OCI-LY7 (cell line): ENCODE data around the gene KCTD5. TPM values are rescaled to one million over a fixed set of nuclear protein-coding genes. Genes with fewer than 3 reads are reported as not detected.

Experiments
- BruUV-seq: library from RNA; stranded (reverse); fragments of 400-500 nt; replicated peaks from 2 replicates; lab custom pipeline; 2021; lab: Mats Ljungman, UMichigan
- CTCF ChIA-PET: fragments of 300-600 bp; sonication (Branson Sonifier 250); formaldehyde crosslinking; loops from one replicate; lab custom pipeline; 2022; ENCODE audit warnings: antibody characterized with exemption; ENCODE audit not compliant: unreplicated experiment; lab: Charles Lee
- POLR2A ChIA-PET: fragments of 300-600 bp; sonication (Branson Sonifier 250); formaldehyde crosslinking; loops from one replicate; lab custom pipeline; 2022; ENCODE audit warnings: antibody characterized with exemption; lab: Charles Lee
- DNase-seq: peaks from one replicate; pipeline ENCODE4 v3.0.0-alpha.2; 2015; ENCODE audit warnings: low spot score
- H2AFZ ChIP-seq: fragments of 200-600 bp; sonication (generic), shearing (Covaris generic); 2 replicates; pipeline ENCODE4 v1.6.1; 2014; ENCODE audit warnings: mild to moderate bottlenecking, antibody characterized with exemption, low read length, moderate library complexity
- H3K27ac ChIP-seq: fragments of 200-600 bp; sonication (generic); 2 replicates; pipeline ENCODE4 v1.5.1; 2014; ENCODE audit warnings: mixed run types, low read depth, mild to moderate bottlenecking, moderate library complexity, low read length, inconsistent platforms; ENCODE audit not compliant: poor library complexity, severe bottlenecking
- H3K36me3 ChIP-seq: fragments of 200-600 bp; sonication (generic); 2 replicates; pipeline ENCODE4 v1.6.1; 2014; ENCODE audit warnings: mild to moderate bottlenecking, antibody characterized with exemption, low read length, moderate library complexity, mixed read lengths; ENCODE audit not compliant: insufficient read depth
- H3K4me1 ChIP-seq: fragments of 200-600 bp; sonication (generic); 2 replicates; pipeline ENCODE4 v1.5.1; 2014; ENCODE audit warnings: mild to moderate bottlenecking, low read length; ENCODE audit not compliant: insufficient read depth, poor library complexity, severe bottlenecking
- H3K4me2 ChIP-seq: fragments of 200-600 bp; sonication (generic); 2 replicates; pipeline ENCODE4 v1.6.1; 2014; ENCODE audit warnings: mild to moderate bottlenecking, low read length
- H3K4me3 ChIP-seq: fragments of 200-600 bp; sonication (generic); 2 replicates; pipeline ENCODE4 v1.5.1; 2014; ENCODE audit warnings: mild to moderate bottlenecking, low read depth, low read length; ENCODE audit not compliant: poor library complexity, severe bottlenecking
- H3K79me2 ChIP-seq: fragments of 200-600 bp; sonication (generic); 2 replicates; pipeline ENCODE4 v1.6.1; 2016; ENCODE audit warnings: low read depth, mild to moderate bottlenecking, low read length, moderate library complexity, mixed read lengths; ENCODE audit not compliant: insufficient read depth
- H3K9me2 ChIP-seq: fragments of 200-600 bp; sonication (generic); 2 replicates; pipeline ENCODE4 v1.6.1; 2016; ENCODE audit warnings: mild to moderate bottlenecking, low read length, mixed read lengths; ENCODE audit not compliant: insufficient read depth
- H3K9me3 ChIP-seq: fragments of 200-600 bp; sonication (generic); 2 replicates; pipeline ENCODE4 v1.6.1; 2014; ENCODE audit warnings: mild to moderate bottlenecking, mixed run types, low read length, mixed read lengths
- H4K20me1 ChIP-seq: fragments of 200-600 bp; sonication (generic); 2 replicates; pipeline ENCODE4 v1.6.1; 2014; ENCODE audit warnings: mild to moderate bottlenecking, antibody characterized with exemption, low read length, moderate library complexity, mixed read lengths; ENCODE audit not compliant: insufficient read depth
- CTCF ChIP-seq: fragments of 200-600 bp; sonication (generic); conservative IDR thresholded peaks from 2 replicates; pipeline ENCODE4 v1.5.1; 2014; ENCODE audit warnings: mild to moderate bottlenecking, antibody characterized with exemption, low read length, moderate library complexity, mixed read lengths
- EZH2phosphoT487 ChIP-seq: fragments of 200-600 bp; sonication (generic); IDR thresholded peaks from 2 replicates; pipeline ENCODE4 v1.6.1; 2018; ENCODE audit warnings: low read depth, borderline replicate concordance, mild to moderate bottlenecking, mixed run types, antibody characterized with exemption, low read length, moderate library complexity, mixed read lengths
- intact Hi-C: fragments of 100-400 bp; cut with micrococcal nuclease; formaldehyde crosslinking; loops from one replicate; pipeline ENCODE4 v1.10.0; 2022; ENCODE audit not compliant: unreplicated experiment
- total RNA-seq, 2 experiments: library from RNA; depleted of rRNA in 1 of 2; stranded (reverse); fragments of >200 nt in 1 of 2; shearing (Covaris generic) in 1 of 2; gene quantifications; 2 replicates each; pipeline ENCODE4 v1.2.3, GENCODE V29; 2014 to 2022

KCTD5 gene
- total RNA-seq, 2 experiments from 2014 or later: 25.8 to 34.6 TPM

DNA sequence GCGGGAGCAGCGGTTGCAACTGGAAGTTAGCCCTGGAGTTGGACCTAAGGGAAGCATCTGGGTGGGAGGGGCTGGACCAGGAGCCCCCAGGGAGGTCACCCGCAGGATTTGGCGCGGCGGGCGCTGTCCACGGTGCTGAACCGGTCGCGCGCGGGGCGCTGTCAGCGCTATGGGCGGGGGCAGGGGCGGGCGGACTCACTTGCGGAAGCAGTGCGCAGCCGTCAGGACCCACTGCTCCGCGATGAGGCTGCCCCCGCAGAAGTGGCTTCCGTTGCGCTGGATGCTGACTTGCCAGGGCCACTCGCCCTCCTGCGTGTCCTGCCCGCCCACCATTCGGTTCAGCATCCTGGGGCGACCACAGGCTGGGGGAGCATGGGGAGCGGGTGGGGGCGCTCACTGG is 33.2 kb downstream of the KCTD5 start:
- no peak overlapping the region for H3K27ac ChIP-seq
- intact Hi-C loops: no loop called here
- no peaks in the 10 kb centered on the region for H3K36me3 ChIP-seq
- H3K9me2 ChIP-seq: no peaks in the 10 kb centered on the region
- H3K9me3 ChIP-seq: no peaks in the 10 kb centered on the region
- no peak overlapping the region for H2AFZ ChIP-seq
- H3K4me1 ChIP-seq: no peaks in the 10 kb centered on the region
- no peak overlapping the region for H3K4me2 ChIP-seq
- CTCF ChIA-PET: no interaction called here
- TF ChIP-seq CTCF (no peak), EZH2phosphoT487 (no peak)
- BruUV-seq: no TSS peak
- no peaks in the 10 kb centered on the region for H3K79me2 ChIP-seq
- DNase-seq: peak; percentile 29
- H3K4me3 ChIP-seq: no peak overlapping the region
- no peaks in the 10 kb centered on the region for H4K20me1 ChIP-seq
- POLR2A ChIA-PET: no interaction called here

DNA sequence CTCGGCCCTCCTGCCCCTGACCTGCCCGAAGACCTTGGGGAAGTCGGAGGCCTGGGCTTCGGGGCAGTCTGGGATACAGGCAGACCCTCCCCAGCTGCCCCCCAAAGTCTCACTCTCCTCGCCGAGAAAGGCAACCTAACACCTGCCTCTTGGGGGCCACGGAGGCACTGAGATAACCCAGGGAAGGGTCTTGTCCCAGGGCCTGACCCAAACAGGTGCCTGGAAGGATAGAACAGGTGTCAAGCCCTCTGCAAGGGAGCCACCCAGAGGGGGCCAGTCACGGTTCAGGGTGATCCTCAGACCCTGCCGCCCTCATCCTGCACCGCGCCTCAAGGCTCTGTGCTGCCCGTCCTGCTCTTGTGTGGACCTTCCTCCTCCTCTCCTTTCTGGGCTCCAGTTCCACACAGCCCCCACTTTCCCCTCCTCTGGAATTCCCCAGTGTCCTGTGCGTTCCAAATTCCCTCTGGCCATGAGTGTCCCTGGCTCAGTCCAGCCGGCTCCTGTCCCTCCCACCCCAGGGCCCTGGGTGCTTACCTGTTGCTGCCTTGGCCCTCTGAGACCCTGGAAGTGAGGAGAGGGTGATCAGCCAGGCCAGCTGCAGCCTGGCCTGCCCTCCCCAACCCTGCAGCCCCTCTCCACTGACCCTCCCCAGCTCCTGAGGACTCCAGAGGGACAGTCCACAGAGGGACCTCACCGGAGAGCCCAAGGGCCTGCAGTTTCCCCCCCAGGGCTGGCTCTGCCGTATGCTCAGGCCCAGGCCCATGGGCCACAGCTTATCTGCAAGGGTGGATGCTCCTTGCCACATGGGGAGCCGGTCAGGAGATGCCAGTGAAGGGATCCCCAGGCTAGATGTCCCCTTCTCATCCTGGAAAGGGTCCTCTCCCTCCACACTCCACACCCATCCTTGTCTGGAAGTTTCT is 33.9 kb downstream of the KCTD5 start:
- Histone ChIP-seq H3K4me1 (no peaks in the 10 kb centered on the region), H2AFZ (no peak overlapping the region), H3K4me3 (no peak overlapping the region), H3K9me3 (no peaks in the 10 kb centered on the region), H3K79me2 (no peaks in the 10 kb centered on the region), H3K27ac (no peak overlapping the region), H3K36me3 (no peaks in the 10 kb centered on the region), H3K9me2 (no peaks in the 10 kb centered on the region), H3K4me2 (no peak overlapping the region), H4K20me1 (no peaks in the 10 kb centered on the region)
- intact Hi-C loops: no loop called here
- CTCF ChIA-PET: no interaction called here
- no peak for DNase-seq
- BruUV-seq: no TSS peak
- TF ChIP-seq CTCF: no peak
- TF ChIP-seq EZH2phosphoT487: no peak
- POLR2A ChIA-PET: no interaction called here

DNA sequence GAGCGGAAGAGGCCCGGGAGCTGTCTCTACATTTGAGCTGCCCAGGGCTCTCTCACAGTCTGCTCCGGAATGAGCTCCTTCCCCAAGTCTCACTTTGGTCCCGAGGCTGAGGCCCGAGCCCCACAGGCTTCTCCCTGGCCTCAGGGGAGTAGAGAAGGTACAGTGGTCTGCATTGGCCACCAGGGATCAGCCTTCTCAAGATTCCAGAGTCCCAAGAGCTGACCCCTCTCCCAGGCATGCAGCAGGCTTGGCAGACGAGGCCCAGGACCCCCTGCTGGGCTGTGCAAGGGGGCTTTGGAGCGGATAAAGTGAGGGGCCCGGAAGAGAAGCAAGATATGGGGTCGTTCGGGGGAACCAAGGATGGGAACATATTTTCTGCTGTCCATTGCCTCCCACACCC is 34.6 kb downstream of the KCTD5 start:
- BruUV-seq: no TSS peak
- no peaks in the 10 kb centered on the region for H4K20me1 ChIP-seq
- POLR2A ChIA-PET: no interaction called here
- no peaks in the 10 kb centered on the region for H3K79me2 ChIP-seq
- no peaks in the 10 kb centered on the region for H3K9me2 ChIP-seq
- no peak overlapping the region for H2AFZ ChIP-seq
- H3K4me2 ChIP-seq: no peak overlapping the region
- H3K27ac ChIP-seq: no peak overlapping the region
- no peaks in the 10 kb centered on the region for H3K36me3 ChIP-seq
- no peaks in the 10 kb centered on the region for H3K9me3 ChIP-seq
- intact Hi-C loops: no loop called here
- H3K4me3 ChIP-seq: no peak overlapping the region
- CTCF ChIA-PET: no interaction called here
- peaks cover 5% of the 10 kb centered on the region for H3K4me1 ChIP-seq
- TF ChIP-seq CTCF (no peak), EZH2phosphoT487 (no peak)
- no peak for DNase-seq
